ENCODE data around the gene MBLAC1.

DNA sequence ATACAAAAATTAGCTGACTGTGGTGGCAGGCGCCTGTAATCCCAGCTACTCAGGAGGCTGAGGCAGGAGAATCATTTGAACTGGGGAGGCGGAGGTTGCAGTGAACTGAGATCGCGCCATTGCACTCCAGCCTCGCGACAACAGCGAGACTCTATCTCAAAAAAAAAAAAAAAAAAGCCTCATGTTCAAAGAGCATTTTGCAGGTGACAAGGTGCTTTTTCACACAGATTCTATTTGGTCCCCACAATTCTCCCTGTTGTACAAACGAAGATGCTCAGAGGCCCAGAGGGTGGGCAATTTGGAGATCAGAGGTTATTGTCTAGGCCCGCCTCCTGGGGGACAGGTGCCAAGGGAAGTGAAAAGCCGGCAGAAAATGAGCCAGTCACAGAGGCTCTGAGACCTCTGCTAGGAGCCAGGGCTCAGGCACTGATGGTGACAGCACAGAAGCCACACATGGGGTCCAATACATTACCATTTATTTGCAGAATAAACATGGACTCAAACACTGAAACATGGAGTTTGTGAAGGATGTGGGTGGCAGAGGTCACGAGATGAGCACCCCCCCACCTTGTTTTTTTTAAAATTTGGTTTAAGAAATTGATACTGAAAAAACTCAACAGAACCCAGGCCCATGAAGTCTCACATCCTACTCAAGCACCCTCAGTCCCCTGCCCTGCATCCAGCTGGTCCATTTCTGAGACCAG, 42.5 kb downstream of the MBLAC1 start:
- TF ChIP-seq OSR1 (CRISPR knock-in tag; IDR thresholded peaks at IDR 0.05) (no peak), ZC3H10 (CRISPR knock-in tag; IDR thresholded peaks at IDR 0.05) (no peak), ISL1 (CRISPR knock-in tag; IDR thresholded peaks at IDR 0.05) (no peak)
- TF ChIP-seq, protein P1, sequence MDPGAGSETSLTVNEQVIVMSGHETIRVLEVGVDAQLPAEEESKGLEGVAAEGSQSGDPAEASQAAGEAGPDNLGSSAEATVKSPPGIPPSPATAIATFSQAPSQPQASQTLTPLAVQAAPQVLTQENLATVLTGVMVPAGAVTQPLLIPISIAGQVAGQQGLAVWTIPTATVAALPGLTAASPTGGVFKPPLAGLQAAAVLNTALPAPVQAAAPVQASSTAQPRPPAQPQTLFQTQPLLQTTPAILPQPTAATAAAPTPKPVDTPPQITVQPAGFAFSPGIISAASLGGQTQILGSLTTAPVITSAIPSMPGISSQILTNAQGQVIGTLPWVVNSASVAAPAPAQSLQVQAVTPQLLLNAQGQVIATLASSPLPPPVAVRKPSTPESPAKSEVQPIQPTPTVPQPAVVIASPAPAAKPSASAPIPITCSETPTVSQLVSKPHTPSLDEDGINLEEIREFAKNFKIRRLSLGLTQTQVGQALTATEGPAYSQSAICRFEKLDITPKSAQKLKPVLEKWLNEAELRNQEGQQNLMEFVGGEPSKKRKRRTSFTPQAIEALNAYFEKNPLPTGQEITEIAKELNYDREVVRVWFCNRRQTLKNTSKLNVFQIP (CRISPR knock-in tag; IDR thresholded peaks at IDR 0.05; ENCODE audit: borderline replicate concordance, low read depth), result no peak

Data from SK-N-SH treated with all-trans-retinoic acid at 6 μM for 48 hours (cell line).